SK-N-DZ (cell line): ENCODE data around the gene ADAMTSL1.
A peak's percentile ranks its signal among the peaks of the same experiment; 100 is the strongest.

Source experiments
- DNase-seq: peaks from one replicate; pipeline ENCODE4 v3.0.0-alpha.2; 2015; ENCODE audit warnings: low spot score

Gene ADAMTSL1

DNA sequence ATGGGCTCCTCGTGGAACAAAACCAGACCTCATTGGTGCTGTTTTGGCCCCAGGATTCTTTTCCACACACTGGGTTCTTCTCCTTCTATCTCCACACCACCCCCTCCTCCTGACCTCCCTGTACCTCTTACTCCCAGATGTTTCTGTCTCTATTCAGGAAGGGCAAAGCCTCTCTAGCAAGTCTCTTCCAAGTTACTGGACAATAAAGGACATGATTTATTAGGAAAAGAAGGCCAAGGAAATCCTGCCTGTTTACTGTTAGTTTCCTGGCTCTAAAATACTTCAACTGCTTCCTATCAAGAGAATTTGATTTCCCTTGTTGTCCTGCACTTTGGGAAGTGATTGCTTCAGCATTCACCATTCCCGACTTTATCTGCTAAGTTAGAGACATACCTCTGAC, 297.1 kb downstream of the ADAMTSL1 start:
- DNase-seq: no peak

DNA sequence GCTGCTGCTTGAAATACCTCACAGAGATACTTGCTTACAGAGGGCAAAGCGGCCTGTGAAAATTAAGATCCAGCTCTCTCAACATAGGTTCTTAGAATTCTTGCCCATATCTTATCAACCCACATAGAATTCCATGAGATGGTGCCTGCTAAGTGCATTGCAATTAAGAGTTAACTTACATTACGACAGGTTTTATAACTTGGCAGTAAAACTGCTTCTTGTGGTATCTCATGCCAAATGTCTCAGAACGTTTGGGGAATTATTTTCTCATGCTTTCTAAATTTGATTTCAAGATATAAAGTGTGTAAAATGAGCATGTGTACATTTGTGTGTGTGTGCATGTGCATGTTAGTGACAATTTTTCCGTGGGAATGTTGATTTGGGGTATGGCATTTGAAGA, 297.8 kb downstream of the ADAMTSL1 start:
- no peak for DNase-seq

DNA sequence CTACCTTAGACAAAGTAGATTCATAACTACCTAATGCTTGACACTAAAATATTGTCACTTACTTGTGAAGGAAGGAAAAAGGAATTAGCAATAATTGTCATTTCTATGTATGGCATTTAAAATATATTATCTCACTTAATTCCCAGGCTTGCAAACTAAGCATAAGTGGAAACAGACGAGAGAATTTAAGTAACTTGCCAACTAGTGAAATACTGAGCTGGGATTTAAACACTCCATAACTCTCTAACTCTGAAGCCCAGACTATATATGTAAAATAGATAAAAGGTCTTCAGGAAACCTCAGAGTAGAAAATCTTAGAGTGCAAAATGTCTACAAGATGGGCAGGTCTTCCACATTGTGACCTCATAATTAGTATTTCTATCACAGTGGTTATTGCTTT, 301.3 kb downstream of the ADAMTSL1 start:
- no peak for DNase-seq

DNA sequence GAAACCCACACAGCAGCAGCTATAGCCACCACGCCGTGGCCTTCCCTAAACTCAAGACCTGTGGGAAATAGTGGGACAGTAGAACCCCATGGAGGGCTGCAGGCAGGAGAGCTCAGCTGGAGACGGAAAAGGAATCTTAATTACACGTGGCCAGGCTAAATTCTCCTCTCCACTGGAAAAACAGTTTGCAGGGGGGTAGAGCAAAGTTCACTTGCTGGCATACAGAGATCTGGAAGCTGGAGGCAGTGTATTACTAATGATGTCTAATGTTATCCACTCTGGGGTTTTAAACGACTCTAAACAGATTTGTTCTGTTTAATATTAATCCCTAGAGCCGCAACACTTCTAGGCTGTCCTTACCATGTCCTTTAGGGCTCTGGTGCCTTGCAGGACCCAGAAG, 302.0 kb downstream of the ADAMTSL1 start:
- no peak for DNase-seq

DNA sequence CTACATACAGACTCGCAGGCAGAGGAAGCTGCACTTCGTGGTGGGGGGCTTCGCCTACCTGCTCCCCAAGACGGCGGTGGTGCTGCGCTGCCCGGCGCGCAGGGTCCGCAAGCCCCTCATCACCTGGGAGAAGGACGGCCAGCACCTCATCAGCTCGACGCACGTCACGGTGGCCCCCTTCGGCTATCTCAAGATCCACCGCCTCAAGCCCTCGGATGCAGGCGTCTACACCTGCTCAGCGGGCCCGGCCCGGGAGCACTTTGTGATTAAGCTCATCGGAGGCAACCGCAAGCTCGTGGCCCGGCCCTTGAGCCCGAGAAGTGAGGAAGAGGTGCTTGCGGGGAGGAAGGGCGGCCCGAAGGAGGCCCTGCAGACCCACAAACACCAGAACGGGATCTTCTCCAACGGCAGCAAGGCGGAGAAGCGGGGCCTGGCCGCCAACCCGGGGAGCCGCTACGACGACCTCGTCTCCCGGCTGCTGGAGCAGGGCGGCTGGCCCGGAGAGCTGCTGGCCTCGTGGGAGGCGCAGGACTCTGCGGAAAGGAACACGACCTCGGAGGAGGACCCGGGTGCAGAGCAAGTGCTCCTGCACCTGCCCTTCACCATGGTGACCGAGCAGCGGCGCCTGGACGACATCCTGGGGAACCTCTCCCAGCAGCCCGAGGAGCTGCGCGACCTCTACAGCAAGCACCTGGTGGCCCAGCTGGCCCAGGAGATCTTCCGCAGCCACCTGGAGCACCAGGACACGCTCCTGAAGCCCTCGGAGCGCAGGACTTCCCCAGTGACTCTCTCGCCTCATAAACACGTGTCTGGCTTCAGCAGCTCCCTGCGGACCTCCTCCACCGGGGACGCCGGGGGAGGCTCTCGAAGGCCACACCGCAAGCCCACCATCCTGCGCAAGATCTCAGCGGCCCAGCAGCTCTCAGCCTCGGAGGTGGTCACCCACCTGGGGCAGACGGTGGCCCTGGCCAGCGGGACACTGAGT, 303.2 kb downstream of the ADAMTSL1 start:
- no peak for DNase-seq

DNA sequence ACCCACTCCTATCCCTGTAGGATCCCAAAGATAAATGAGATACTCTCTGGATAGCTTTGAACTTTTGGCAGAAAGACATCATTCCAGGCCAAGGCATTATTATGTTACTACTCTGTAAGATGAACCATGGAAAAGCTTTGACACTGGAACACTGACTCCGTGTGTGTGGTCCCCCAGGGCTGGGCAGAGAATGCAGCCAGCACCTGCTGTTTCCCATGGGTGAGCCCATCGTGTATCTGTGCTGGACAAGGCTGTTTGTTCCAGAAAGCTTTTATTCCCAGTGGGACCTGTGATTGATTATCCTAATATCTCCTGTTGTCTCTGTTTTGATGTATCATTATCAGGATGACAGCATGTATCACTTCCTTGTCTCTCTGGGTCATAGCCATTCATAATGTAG, 304.2 kb downstream of the ADAMTSL1 start:
- no peak for DNase-seq

DNA sequence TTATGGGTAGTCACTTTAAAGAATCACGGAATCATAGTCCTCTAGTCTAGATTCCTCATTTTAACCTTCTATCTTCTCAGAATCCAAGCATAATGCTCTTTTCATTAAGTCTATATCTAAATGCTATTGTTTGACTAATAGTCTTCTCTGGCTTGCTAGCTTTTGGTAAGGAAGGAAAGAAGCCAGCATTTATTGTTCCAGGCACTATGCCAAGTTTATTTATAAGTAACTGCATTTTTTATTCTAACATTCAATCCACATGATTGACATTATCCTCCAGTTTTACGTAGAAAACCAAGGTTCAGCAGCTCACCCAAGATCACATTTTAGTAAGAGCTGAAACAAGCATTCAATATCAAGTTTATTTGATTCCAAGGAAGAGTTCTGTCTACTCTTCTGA, 304.9 kb downstream of the ADAMTSL1 start:
- no peak for DNase-seq

DNA sequence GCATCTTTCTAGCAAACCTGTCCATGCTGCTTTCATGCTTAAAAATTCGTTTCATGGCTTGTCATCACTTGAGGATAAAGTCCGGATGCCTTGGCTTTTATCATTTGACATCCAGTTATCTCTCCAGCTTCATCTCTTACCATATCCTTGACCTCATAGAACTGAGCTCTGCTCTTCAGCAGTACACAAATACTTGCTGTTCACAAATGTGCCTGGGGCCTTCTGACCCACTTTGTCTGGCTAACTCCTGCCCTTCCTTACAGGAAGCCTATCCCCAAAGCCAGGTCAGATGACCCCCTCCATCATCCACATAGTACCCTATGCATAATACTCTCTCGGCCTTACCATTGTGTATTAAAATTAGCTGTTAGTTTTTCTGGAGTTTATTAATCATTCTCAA, 310.0 kb downstream of the ADAMTSL1 start:
- no peak for DNase-seq

DNA sequence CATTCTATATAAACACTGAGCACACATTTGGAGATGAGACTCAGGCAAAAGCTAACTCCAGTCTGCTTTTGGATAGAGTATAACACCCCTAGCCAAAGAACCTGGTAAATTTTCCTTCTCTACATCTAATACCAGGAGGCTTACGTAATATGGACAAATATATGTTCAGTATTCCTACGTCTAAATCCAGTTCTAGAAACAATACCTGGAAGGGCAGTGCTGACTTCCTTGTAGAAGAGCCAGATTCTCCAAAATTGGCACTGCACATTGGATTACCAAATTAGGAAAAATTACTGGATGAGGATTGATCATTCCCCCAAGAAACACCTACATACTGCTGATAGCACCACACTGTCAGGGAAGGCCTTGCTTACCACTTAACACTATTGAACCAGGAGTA, 311.7 kb downstream of the ADAMTSL1 start:
- DNase-seq: no peak

DNA sequence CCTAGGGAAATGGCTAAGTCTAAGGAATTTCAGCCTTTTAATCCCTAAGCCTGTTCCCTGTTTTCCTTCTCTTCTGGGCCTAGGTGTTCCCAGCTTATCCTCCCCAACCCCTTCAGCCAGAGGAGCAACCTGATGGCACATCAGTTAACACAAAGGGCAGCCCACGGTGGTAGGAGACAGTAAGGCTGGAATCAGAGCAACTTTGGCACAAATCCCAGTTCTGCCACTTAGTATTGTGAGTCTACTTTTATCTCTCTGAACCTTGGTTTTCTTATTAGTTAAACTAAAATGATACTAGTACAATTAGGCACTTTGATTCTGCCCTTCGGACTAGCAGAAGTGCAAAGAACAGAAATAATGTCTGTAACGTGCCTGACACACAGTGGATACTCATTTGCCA, 312.2 kb downstream of the ADAMTSL1 start:
- no peak for DNase-seq

DNA sequence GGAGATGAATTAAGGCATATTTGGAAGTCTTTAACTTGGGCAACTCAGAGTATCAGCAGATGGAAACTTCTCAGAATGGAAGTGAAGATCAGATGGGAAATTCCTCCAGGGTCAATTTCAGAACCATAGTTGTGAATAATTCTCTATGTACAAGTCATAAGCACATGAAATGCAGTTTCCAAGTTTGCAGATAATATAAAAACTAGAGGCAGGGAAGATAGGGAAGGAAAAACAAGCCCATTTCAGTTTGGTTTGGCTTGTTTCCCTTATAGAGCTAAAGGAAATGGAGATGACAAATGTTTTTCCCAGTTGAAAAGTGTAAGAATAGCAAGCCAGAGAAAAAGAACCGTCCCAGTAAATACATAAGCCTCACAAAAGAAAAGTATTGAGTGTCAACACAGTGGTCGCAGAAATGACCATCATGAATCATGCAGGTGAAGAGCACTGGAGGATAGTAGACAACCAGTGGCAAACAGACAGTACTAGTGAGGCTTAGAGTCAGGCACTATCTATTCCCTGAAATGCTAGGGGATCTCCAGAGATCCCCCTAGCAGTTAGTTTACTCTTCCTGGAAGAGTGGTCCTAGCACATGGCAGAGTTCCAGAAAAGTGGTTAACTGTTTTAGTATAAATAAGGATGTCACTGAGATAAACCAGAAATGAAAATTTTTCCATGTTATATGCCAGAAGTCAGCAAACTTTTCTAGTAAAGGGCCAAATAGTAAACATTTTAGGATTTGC, 313.1 kb downstream of the ADAMTSL1 start:
- no peak for DNase-seq

DNA sequence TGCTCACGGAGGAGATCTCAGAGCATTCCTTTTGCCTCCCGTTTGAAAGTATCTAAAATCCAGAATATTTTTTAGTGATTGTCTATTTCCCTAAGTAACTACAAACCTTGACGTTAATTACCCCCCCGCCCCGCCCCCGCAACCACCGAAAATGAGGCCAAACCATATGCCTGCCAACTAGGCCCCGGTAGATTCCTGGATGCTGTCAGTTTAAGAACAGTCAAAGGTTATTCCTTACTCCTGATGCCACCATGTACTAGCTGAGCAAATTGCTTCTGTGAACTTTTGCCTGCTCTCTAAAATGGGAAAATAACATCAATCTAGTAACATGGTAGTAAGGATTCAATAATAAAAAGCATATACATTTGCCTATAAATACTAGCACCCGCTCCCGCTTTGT, 314.3 kb downstream of the ADAMTSL1 start:
- DNase-seq: no peak

DNA sequence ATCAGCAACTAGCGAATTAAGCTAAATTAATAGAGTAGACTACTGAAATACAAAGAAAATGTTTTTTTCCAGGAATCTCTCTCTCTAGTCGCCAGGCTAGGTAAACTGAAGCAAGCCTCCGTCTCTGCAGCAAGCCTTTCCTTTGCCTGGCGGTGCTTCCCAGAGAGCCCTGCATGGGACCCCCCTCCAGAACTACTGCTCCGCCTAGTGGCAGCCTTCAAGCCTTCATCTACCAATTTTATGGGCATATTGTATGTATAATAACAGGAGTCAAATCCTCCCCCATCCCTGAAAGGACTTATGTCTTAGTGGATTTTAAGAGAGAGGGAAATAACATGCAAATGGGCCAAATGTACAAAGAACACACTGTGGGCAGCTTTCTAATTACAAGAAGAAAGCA, 317.1 kb downstream of the ADAMTSL1 start:
- peak; percentile 24 for DNase-seq

DNA sequence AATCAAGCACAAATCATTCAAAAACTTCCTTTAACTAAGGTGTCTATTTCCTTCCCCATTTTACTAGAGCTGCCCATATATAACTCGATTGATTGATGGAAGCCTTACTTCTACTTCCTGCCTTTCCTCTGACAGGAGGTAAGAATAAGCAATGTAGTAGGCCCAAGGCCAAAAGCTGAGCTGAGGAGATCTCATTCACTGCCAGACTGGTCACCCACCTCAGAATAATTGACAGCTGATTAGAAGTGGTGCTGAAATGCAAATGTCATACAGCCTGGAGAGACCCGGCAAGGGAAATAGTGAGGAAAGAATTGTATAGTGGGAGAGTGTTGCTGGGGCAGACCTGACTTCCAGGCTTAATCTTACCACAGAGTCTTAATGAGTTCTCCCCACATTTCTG, 319.2 kb downstream of the ADAMTSL1 start:
- no peak for DNase-seq

DNA sequence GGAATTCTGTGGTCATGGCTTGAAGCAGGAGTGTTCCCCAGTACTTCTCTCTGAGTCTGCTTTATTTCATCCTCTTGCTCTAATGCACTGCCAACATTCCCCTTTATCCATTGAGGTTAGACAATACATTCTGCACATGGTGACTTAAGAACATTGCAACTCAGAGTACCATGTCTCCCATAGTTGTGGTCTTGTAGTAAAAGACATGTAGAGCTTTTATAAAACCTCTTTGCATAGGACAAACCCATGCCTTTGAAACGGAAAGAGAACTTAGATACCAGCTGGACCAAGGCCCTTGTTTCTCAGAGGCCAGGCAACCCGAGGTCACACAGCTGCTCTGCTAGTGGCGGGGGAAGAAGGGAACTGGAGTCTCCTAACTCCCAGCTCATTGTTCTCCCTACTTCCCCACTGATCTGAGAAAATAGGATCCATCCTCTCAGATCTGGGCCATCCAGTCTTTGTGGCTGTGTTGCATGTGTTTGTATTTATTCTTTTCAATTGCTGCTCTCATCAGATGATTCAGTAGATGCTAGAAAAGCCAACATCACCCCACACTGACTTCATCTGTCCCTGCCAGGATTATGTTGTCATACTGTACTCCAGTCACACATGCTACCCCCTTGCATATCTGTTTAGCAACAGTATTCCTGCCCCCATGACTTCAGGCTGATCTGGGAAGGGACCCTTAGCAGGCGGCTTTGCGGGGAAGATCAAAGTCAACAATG, 322.2 kb downstream of the ADAMTSL1 start:
- DNase-seq: no peak

DNA sequence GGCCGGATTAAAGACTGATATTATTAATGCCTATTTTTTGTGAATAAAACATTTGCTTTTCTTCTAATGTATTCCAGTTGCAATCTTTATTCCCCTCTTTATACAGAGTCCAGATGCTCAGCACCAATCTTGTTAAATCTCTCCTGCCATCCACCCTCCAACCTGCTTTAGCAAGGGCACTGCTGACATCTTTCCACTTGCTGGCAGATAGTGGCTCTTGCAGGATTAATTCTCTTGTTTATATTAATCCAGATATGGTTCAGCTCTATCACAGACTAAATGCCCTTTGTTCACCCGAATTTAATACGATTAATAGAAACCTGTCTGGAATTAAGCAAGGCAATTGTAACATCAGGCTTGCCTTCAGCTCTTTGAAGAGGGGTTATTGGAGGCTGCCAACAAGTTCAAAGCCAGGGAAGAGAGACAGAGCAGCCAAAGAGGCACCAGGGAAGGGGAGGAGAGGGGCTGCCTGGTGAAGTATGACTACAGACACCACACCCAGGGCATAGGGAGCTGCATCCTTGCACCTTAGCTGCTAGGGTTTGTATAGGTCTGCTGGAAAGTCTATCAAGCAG, 322.8 kb downstream of the ADAMTSL1 start:
- no peak for DNase-seq

DNA sequence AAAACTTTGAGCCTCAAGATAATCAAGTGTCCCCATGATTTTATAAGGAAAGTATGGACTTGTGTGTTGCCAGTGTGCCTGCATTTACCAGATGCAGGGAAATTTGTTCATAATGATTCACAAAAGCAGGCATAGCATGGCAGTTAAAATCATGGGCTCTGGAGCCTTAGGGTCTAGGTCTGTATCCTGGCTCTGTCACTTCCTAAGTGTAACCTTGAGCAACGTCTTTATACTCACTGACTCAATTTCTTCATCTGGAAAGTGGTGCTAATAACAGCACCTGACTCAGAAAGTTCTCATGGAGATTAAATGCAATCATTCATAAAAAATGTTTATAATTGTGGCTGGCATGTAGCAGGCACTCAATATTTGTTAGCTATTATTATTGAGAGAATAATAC, 324.2 kb downstream of the ADAMTSL1 start:
- DNase-seq: no peak

DNA sequence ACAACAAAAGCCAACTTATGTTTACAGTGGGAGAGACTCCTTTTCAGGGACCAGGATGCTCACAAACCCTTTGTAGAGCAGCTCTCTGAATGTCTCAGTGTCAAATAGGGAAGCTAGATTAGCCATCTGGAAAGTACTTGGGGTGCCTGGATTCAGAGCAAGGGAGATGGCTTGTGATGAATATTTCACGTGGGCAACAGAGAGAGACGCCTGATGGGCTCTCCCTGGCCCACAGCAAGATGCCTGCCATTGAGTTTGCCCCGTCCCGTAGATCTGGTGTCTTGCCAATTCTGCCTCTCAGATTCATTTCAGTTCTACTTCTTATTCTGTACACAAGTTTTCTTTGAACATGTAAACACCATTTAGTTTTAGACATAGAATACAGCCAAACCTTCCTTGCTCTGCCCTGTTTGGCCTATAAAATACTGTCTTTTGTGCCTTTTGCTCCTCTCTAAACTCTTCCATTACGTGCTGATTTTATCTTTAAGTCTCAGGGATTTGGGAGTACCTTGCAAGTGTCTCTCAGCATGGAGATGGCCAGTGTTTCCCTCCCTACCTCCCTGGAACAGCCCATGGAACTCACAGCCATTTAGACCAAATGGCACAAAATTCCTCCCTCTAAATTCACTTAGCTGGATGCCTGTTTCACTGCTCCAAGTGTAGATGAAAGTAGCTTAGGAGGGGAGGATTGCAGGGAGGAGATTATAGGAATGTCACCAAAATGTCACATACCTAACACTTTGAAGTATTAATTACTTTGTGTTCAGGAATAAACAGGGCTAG, 324.7 kb downstream of the ADAMTSL1 start:
- DNase-seq: no peak

DNA sequence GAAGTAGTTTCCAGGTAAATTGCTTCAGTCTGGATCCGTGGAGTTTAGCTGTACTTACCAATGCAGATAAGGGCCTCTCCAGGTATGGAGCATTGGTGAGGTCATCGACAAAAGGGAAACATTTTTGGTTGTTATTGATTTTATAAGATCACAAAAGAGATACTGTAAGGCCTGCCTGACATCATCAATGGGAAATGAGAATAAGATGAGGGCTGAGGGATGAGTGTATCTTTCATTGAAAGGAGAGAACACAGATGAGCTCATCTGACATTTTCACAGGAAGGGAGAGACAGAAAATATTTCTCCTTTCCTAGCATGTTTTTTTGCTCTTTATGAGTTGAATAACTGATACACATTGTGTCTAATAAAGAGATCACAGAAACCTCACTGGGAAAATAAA, 325.5 kb downstream of the ADAMTSL1 start:
- DNase-seq: no peak

DNA sequence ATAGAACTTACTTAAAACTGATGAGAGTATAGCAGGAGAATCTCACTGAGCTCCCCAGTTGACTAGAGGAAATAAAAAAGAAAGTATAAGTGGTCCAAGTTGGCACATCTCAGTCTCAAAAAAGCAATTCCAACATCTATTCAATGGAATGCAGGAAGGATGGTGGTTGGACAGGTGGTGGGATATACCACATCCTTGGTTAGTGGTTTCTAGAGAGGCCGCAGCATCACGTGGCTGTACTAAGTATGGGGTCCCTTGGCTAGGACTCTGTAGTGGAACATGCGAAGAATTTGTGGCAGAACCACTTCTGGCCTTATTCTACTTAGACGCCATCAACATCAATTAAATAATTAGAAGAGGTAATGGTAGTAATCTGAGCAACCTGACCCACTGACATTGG, 326.6 kb downstream of the ADAMTSL1 start:
- no peak for DNase-seq

DNA sequence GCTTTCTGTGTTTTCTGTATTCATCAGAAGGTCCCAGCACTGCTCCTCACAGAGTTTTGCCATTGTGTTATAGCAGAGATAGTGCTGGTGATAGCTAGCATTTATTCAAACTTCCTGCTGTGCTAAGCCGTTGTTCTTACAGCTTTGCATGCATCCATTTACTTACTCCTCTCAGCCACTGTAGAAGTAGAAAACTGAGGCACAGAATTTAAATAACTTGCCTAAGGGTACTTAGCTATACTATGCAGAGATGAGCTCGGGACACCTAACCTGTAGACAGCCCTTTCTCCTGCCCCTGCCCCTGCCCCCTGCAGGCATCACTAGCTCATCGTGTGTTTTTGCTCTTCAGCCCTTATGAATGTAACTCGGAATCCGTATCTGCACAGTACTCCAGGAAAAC, 331.4 kb downstream of the ADAMTSL1 start:
- no peak for DNase-seq
